HEK293 (cell line): ENCODE data around the gene ATP8B1.

Experiments
- CTCF ChIA-PET: fragments of 350-600 bp; formaldehyde crosslinking; extraction: SDS; loops from one replicate; lab custom pipeline; 2021; ENCODE audit warnings: antibody characterized with exemption; lab: Yijun Ruan, JAX
- POLR2A ChIA-PET: fragments of 300-600 bp; formaldehyde crosslinking; extraction: SDS; loops from one replicate; lab custom pipeline; 2020; ENCODE audit warnings: antibody characterized with exemption, inconsistent platforms; lab: Yijun Ruan, JAX
- H3K27ac ChIP-seq: fragments of 200-500 bp; sonication (Bioruptor generic); 2 replicates; pipeline ENCODE4 v1.5.1; 2014; ENCODE audit warnings: low read depth, low read length, control low read depth, inconsistent platforms; ENCODE audit errors: extremely low read depth
- H3K36me3 ChIP-seq, 2 experiments: fragments of 200-500 bp in 1 of 2; sonication (Bioruptor generic) in 1 of 2; 1 replicate in 1 of 2; 2 replicates in 1 of 2; pipeline ENCODE4 v1.5.1; 2014 to 2017; ENCODE audit warnings: inconsistent platforms in 2 of 2, low read length in 2 of 2; ENCODE audit not compliant: control insufficient read depth in 2 of 2, insufficient read depth in 1 of 2
- H3K4me1 ChIP-seq: fragments of 200-500 bp; sonication (Bioruptor generic); 2 replicates; pipeline ENCODE4 v1.5.1; 2014; ENCODE audit warnings: mild to moderate bottlenecking, low read length, inconsistent platforms; ENCODE audit not compliant: control insufficient read depth, insufficient read depth
- H3K4me3 ChIP-seq: 2 replicates; pipeline ENCODE4 v1.5.1; 2011; ENCODE audit warnings: low read depth, mild to moderate bottlenecking, control low read depth, low read length, moderate library complexity
- H3K9me3 ChIP-seq: fragments of 200-500 bp; sonication (Bioruptor generic); 2 replicates; pipeline ENCODE4 v1.5.1; 2014; ENCODE audit warnings: low read depth, low read length, inconsistent platforms; ENCODE audit not compliant: control insufficient read depth, insufficient read depth
- FEZF1 ChIP-seq: fragments of 450-650 bp; formaldehyde crosslinking; IDR thresholded peaks from 2 replicates; pipeline ENCODE4 v1.5.1; 2016; ENCODE audit warnings: missing biosample characterization, missing genetic modification characterization
- GLI2 ChIP-seq: fragments of 450-650 bp; formaldehyde crosslinking; IDR thresholded peaks from 2 replicates; pipeline ENCODE4; 2017; ENCODE audit warnings: missing biosample characterization, missing genetic modification characterization, low read depth, borderline replicate concordance
- KLF1 ChIP-seq: fragments of 450-650 bp; formaldehyde crosslinking; IDR thresholded peaks from 2 replicates; pipeline ENCODE4 v1.5.1; 2016; ENCODE audit warnings: missing biosample characterization, missing genetic modification characterization
- KLF10 ChIP-seq: fragments of 450-650 bp; IDR thresholded peaks from 2 replicates; pipeline ENCODE4 v1.5.1; 2018; ENCODE audit warnings: missing biosample characterization, mild to moderate bottlenecking, missing genetic modification characterization
- SP3 ChIP-seq: fragments of 450-650 bp; formaldehyde crosslinking; IDR thresholded peaks from 2 replicates; pipeline ENCODE4 v1.5.1; 2016; ENCODE audit warnings: missing biosample characterization, missing genetic modification characterization
- TRIM28 ChIP-seq: IDR thresholded peaks from 2 replicates; pipeline ENCODE4 v1.6.1; 2011; ENCODE audit warnings: low read length, control low read depth, borderline replicate concordance
- ZFP69B ChIP-seq: fragments of 450-650 bp; formaldehyde crosslinking; IDR thresholded peaks from 2 replicates; pipeline ENCODE4 v1.5.1; 2016; ENCODE audit warnings: missing biosample characterization, missing genetic modification characterization
- ZNF121 ChIP-seq: fragments of 450-650 bp; formaldehyde crosslinking; IDR thresholded peaks from 2 replicates; pipeline ENCODE4 v1.5.1; 2016; ENCODE audit warnings: missing biosample characterization, missing genetic modification characterization
- ZNF132 ChIP-seq: fragments of 450-650 bp; formaldehyde crosslinking; IDR thresholded peaks from 2 replicates; pipeline ENCODE4 v1.5.1; 2017; ENCODE audit warnings: missing biosample characterization, missing genetic modification characterization, borderline replicate concordance
- ZNF138 ChIP-seq: fragments of 450-650 bp; formaldehyde crosslinking; IDR thresholded peaks from 2 replicates; pipeline ENCODE4 v1.5.1; 2016; ENCODE audit warnings: missing biosample characterization, missing genetic modification characterization, borderline replicate concordance
- ZNF140 ChIP-seq: fragments of 450-650 bp; formaldehyde crosslinking; IDR thresholded peaks from 2 replicates; pipeline ENCODE4 v1.5.1; 2016; ENCODE audit warnings: missing biosample characterization, missing genetic modification characterization
- ZNF184 ChIP-seq: fragments of 450-650 bp; IDR thresholded peaks from 2 replicates; pipeline ENCODE4 v1.5.1; 2018; ENCODE audit warnings: missing biosample characterization, mild to moderate bottlenecking, missing genetic modification characterization
- ZNF211 ChIP-seq: fragments of 450-650 bp; formaldehyde crosslinking; IDR thresholded peaks from 2 replicates; pipeline ENCODE4 v1.5.1; 2016; ENCODE audit warnings: low read depth, missing biosample characterization, missing genetic modification characterization
- ZNF324 ChIP-seq: fragments of 450-650 bp; formaldehyde crosslinking; IDR thresholded peaks from 2 replicates; pipeline ENCODE4 v1.5.1; 2016; ENCODE audit warnings: missing biosample characterization, missing genetic modification characterization
- ZNF350 ChIP-seq: fragments of 450-650 bp; formaldehyde crosslinking; IDR thresholded peaks from 2 replicates; pipeline ENCODE4 v1.5.0; 2017; ENCODE audit warnings: missing biosample characterization, mild to moderate bottlenecking, missing genetic modification characterization
- ZNF366 ChIP-seq: fragments of 450-650 bp; formaldehyde crosslinking; conservative IDR thresholded peaks from 2 replicates; pipeline ENCODE4 v1.5.1; 2016; ENCODE audit warnings: missing biosample characterization, missing genetic modification characterization
- ZNF391 ChIP-seq: fragments of 450-650 bp; formaldehyde crosslinking; IDR thresholded peaks from 2 replicates; pipeline ENCODE4 v1.5.1; 2016; ENCODE audit warnings: low read depth, missing biosample characterization, missing genetic modification characterization, borderline replicate concordance
- ZNF394 ChIP-seq: fragments of 450-650 bp; formaldehyde crosslinking; IDR thresholded peaks from 2 replicates; pipeline ENCODE4 v1.5.1; 2016; ENCODE audit warnings: missing biosample characterization, missing genetic modification characterization, mild to moderate bottlenecking, moderate library complexity, borderline replicate concordance
- ZNF48 ChIP-seq: fragments of 450-650 bp; formaldehyde crosslinking; IDR thresholded peaks from 2 replicates; pipeline ENCODE4 v1.5.1; 2016; ENCODE audit warnings: missing biosample characterization, missing genetic modification characterization
- ZNF548 ChIP-seq: fragments of 450-650 bp; formaldehyde crosslinking; IDR thresholded peaks from 2 replicates; pipeline ENCODE4 v1.5.1; 2016; ENCODE audit warnings: missing biosample characterization, missing genetic modification characterization
- ZNF549 ChIP-seq: fragments of 450-650 bp; IDR thresholded peaks from 2 replicates; pipeline ENCODE4 v1.5.1; 2018; ENCODE audit warnings: missing biosample characterization, missing genetic modification characterization, mild to moderate bottlenecking, inconsistent platforms, moderate library complexity
- ZNF600 ChIP-seq: fragments of 450-650 bp; formaldehyde crosslinking; IDR thresholded peaks from 2 replicates; pipeline ENCODE4 v1.5.1; 2016; ENCODE audit warnings: missing biosample characterization, missing genetic modification characterization
- ZNF623 ChIP-seq: fragments of 450-650 bp; formaldehyde crosslinking; IDR thresholded peaks from 2 replicates; pipeline ENCODE4 v1.5.1; 2016; ENCODE audit warnings: missing biosample characterization, missing genetic modification characterization
- ZNF660 ChIP-seq: fragments of 450-650 bp; IDR thresholded peaks from 2 replicates; pipeline ENCODE4 v1.5.1; 2018; ENCODE audit warnings: missing biosample characterization, mild to moderate bottlenecking, missing genetic modification characterization
- ZNF777 ChIP-seq: fragments of 450-650 bp; formaldehyde crosslinking; IDR thresholded peaks from 2 replicates; pipeline ENCODE4 v1.5.1; 2017; ENCODE audit warnings: missing biosample characterization, missing genetic modification characterization, borderline replicate concordance
- ZNF837 ChIP-seq: fragments of 450-650 bp; formaldehyde crosslinking; IDR thresholded peaks from 2 replicates; pipeline ENCODE4 v1.5.1; 2016; ENCODE audit warnings: missing biosample characterization, missing genetic modification characterization
- ZNF843 ChIP-seq: fragments of 450-650 bp; formaldehyde crosslinking; IDR thresholded peaks from 2 replicates; pipeline ENCODE4 v1.5.1; 2016; ENCODE audit warnings: missing biosample characterization, missing genetic modification characterization
- ZXDB ChIP-seq: fragments of 450-650 bp; formaldehyde crosslinking; IDR thresholded peaks from 2 replicates; pipeline ENCODE4 v1.5.1; 2016; ENCODE audit warnings: missing biosample characterization, missing genetic modification characterization
- TF ChIP-seq, protein P1 (sequence below): fragments of 450-650 bp; IDR thresholded peaks from 2 replicates; pipeline ENCODE4 v1.5.1; 2018; ENCODE audit warnings: missing biosample characterization, missing genetic modification characterization
- TF ChIP-seq, protein P2 (sequence below): fragments of 450-650 bp; formaldehyde crosslinking; IDR thresholded peaks from 2 replicates; pipeline ENCODE4 v1.5.1; 2016; ENCODE audit warnings: missing biosample characterization, missing genetic modification characterization
- TF ChIP-seq, protein P3 (sequence below): fragments of 450-650 bp; formaldehyde crosslinking; IDR thresholded peaks from 2 replicates; pipeline ENCODE4 v1.5.1; 2016; ENCODE audit warnings: missing biosample characterization, missing genetic modification characterization

ATP8B1 gene

DNA sequence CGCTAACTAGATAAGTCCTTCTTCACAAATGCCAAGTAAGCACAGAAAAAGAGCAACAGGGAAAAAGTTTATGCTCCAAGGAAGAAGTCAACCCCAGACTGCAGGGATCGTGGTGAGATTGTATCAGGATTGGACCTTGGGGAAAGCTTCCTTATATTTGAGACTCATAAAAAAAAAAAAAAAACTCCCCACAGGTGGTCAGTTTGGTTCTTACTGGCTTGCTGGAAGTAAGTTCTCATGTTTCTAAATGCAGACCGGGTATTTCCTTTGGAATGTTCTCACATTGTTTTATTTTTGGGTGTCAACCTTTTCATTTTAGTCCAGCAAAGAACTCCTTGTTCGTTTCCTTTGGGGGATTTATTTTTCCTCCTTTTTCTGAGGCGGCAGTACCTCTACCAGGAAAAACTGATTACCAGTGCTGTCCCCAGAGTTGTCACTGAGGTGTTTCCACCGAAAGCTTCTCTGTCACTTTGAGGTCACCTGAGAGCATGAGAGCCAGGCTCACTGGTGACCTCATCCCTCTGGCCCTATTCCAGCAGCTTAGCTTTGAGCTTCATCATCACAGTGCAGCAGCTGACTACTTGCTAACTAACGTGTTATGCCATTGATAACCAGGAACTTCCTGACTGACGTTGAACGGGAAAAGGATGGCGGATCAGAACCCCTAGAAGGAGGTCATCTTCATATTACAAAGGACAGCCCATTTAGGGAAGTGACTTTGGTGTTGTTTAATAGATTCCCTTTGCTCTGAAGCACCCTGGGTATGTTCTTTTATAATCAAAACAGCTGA lies 16.8 kb upstream of the ATP8B1 start (continued):
- peak; percentile 42 for TF ChIP-seq ZNF184 (tag by site-specific recombination)
- 0 out of 2 replicates have a peak, but pooled peaks have one; percentile 30 for TF ChIP-seq ZNF391 (tag by site-specific recombination)
- TF ChIP-seq, protein P1, sequence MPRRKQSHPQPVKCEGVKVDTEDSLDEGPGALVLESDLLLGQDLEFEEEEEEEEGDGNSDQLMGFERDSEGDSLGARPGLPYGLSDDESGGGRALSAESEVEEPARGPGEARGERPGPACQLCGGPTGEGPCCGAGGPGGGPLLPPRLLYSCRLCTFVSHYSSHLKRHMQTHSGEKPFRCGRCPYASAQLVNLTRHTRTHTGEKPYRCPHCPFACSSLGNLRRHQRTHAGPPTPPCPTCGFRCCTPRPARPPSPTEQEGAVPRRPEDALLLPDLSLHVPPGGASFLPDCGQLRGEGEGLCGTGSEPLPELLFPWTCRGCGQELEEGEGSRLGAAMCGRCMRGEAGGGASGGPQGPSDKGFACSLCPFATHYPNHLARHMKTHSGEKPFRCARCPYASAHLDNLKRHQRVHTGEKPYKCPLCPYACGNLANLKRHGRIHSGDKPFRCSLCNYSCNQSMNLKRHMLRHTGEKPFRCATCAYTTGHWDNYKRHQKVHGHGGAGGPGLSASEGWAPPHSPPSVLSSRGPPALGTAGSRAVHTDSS (tag by site-specific recombination) = peak; percentile 70
- peak; percentile 73 for TF ChIP-seq ZNF366 (tag by site-specific recombination)
- TF ChIP-seq ZNF121 (tag by site-specific recombination) = no peak
- TF ChIP-seq ZNF548 (tag by site-specific recombination) = no peak
- TF ChIP-seq KLF10 (tag by site-specific recombination) = 0 out of 2 replicates have a peak, but pooled peaks have one; percentile 29
- no peak for TF ChIP-seq ZNF837 (tag by site-specific recombination)
- TF ChIP-seq, protein P2, sequence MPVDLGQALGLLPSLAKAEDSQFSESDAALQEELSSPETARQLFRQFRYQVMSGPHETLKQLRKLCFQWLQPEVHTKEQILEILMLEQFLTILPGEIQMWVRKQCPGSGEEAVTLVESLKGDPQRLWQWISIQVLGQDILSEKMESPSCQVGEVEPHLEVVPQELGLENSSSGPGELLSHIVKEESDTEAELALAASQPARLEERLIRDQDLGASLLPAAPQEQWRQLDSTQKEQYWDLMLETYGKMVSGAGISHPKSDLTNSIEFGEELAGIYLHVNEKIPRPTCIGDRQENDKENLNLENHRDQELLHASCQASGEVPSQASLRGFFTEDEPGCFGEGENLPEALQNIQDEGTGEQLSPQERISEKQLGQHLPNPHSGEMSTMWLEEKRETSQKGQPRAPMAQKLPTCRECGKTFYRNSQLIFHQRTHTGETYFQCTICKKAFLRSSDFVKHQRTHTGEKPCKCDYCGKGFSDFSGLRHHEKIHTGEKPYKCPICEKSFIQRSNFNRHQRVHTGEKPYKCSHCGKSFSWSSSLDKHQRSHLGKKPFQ (tag by site-specific recombination) = no peak
- peak; percentile 67; the same call in 1 of the 2 replicates for TF ChIP-seq ZNF394 (tag by site-specific recombination)
- peak; percentile 47; the same call in 1 of the 2 replicates for TF ChIP-seq SP3 (tag by site-specific recombination)
- 0 out of 2 replicates have a peak, but pooled peaks have one; percentile 20 for TF ChIP-seq TRIM28
- TF ChIP-seq ZXDB = peak; percentile 67
- TF ChIP-seq FEZF1 (tag by site-specific recombination) = peak; percentile 74
- no peak for TF ChIP-seq GLI2 (tag by site-specific recombination)
- TF ChIP-seq, protein P3, sequence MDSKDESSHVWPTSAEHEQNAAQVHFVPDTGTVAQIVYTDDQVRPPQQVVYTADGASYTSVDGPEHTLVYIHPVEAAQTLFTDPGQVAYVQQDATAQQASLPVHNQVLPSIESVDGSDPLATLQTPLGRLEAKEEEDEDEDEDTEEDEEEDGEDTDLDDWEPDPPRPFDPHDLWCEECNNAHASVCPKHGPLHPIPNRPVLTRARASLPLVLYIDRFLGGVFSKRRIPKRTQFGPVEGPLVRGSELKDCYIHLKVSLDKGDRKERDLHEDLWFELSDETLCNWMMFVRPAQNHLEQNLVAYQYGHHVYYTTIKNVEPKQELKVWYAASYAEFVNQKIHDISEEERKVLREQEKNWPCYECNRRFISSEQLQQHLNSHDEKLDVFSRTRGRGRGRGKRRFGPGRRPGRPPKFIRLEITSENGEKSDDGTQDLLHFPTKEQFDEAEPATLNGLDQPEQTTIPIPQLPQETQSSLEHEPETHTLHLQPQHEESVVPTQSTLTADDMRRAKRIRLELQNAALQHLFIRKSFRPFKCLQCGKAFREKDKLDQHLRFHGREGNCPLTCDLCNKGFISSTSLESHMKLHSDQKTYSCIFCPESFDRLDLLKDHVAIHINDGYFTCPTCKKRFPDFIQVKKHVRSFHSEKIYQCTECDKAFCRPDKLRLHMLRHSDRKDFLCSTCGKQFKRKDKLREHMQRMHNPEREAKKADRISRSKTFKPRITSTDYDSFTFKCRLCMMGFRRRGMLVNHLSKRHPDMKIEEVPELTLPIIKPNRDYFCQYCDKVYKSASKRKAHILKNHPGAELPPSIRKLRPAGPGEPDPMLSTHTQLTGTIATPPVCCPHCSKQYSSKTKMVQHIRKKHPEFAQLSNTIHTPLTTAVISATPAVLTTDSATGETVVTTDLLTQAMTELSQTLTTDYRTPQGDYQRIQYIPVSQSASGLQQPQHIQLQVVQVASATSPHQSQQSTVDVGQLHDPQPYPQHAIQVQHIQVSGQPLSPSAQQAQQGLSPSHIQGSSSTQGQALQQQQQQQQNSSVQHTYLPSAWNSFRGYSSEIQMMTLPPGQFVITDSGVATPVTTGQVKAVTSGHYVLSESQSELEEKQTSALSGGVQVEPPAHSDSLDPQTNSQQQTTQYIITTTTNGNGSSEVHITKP (tag by site-specific recombination) = peak; percentile 95
- TF ChIP-seq, all 188 proteins: peak for 34

DNA sequence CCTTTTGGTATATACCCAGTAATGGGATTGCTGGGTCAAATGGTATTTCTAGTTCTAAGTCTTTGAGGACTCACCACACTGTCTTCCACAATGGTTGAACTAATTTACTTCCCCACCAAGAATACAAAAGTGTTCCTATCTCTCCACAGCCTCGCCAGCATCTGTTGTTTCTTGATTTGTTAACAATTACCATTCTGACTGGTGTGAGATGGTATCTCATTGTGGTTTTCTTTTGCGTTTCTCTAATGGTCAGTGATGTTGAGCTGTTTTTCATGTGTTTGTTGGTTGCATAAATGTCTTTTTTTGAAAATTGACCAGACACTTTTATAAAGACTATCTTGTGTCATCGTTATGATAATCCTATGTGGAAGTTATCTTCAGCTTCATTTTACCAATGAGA lies 16.0 kb upstream of the ATP8B1 start:
- Histone ChIP-seq H3K36me3 (no peaks in the 10 kb centered on the region), H3K27ac (no peak overlapping the region), H3K4me1 (peaks cover 8% of the 10 kb centered on the region), H3K9me3 (no peaks in the 10 kb centered on the region), H3K4me3 (no peak overlapping the region)
- ChIA-PET POLR2A (interaction anchor here (0.5 to 0.6 kb wide), 2 partner anchors 28 to 41 kb away, joined by 3 to 4 read pairs; no protein-coding TSS in a partner anchor), CTCF (no interaction called here)
- TF ChIP-seq ZNF48 (tag by site-specific recombination) = no peak
- no peak for TF ChIP-seq ZNF777 (tag by site-specific recombination)
- no peak for TF ChIP-seq ZNF140
- no peak for TF ChIP-seq ZNF600 (tag by site-specific recombination)
- no peak for TF ChIP-seq ZNF843 (tag by site-specific recombination)
- TF ChIP-seq ZNF324 = no peak
- TF ChIP-seq ZNF138 (tag by site-specific recombination) = no peak
- TF ChIP-seq ZNF350 (tag by site-specific recombination) = no peak
- no peak for TF ChIP-seq KLF1 (tag by site-specific recombination)
- TF ChIP-seq ZNF623 (tag by site-specific recombination) = no peak
- no peak for TF ChIP-seq ZNF660 (tag by site-specific recombination)
- TF ChIP-seq ZNF132 (tag by site-specific recombination) = no peak
- TF ChIP-seq ZFP69B (tag by site-specific recombination) = no peak
- TF ChIP-seq ZNF211 (tag by site-specific recombination) = no peak
- TF ChIP-seq ZNF549 (tag by site-specific recombination) = no peak
